HEK293 (cell line): ENCODE measurements around the gene PRR11.

Source experiments
- CTCF ChIA-PET: fragments of 350-600 bp; formaldehyde crosslinking; extraction: SDS; loops from one replicate; lab custom pipeline; 2021; ENCODE audit warnings: antibody characterized with exemption; lab: Yijun Ruan, JAX
- POLR2A ChIA-PET: fragments of 300-600 bp; formaldehyde crosslinking; extraction: SDS; loops from one replicate; lab custom pipeline; 2020; ENCODE audit warnings: antibody characterized with exemption, inconsistent platforms; lab: Yijun Ruan, JAX
- H3K27ac ChIP-seq: fragments of 200-500 bp; sonication (Bioruptor generic); 2 replicates; pipeline ENCODE4 v1.5.1; 2014; ENCODE audit warnings: low read depth, low read length, control low read depth, inconsistent platforms; ENCODE audit errors: extremely low read depth
- H3K36me3 ChIP-seq, 2 experiments: fragments of 200-500 bp in 1 of 2; sonication (Bioruptor generic) in 1 of 2; 1 replicate in 1 of 2; 2 replicates in 1 of 2; pipeline ENCODE4 v1.5.1; 2014 to 2017; ENCODE audit warnings: inconsistent platforms in 2 of 2, low read length in 2 of 2; ENCODE audit not compliant: control insufficient read depth in 2 of 2, insufficient read depth in 1 of 2
- H3K4me1 ChIP-seq: fragments of 200-500 bp; sonication (Bioruptor generic); 2 replicates; pipeline ENCODE4 v1.5.1; 2014; ENCODE audit warnings: mild to moderate bottlenecking, low read length, inconsistent platforms; ENCODE audit not compliant: control insufficient read depth, insufficient read depth
- H3K4me3 ChIP-seq: 2 replicates; pipeline ENCODE4 v1.5.1; 2011; ENCODE audit warnings: low read depth, mild to moderate bottlenecking, control low read depth, low read length, moderate library complexity
- H3K9me3 ChIP-seq: fragments of 200-500 bp; sonication (Bioruptor generic); 2 replicates; pipeline ENCODE4 v1.5.1; 2014; ENCODE audit warnings: low read depth, low read length, inconsistent platforms; ENCODE audit not compliant: control insufficient read depth, insufficient read depth
- SALL2 ChIP-seq: fragments of 450-650 bp; formaldehyde crosslinking; IDR thresholded peaks from 2 replicates; pipeline ENCODE4 v1.5.0; 2017; ENCODE audit warnings: missing biosample characterization, mild to moderate bottlenecking, missing genetic modification characterization, borderline replicate concordance
- ZFP37 ChIP-seq: fragments of 450-650 bp; formaldehyde crosslinking; IDR thresholded peaks from 2 replicates; pipeline ENCODE4 v1.5.1; 2016; ENCODE audit warnings: missing biosample characterization, missing genetic modification characterization
- ZNF174 ChIP-seq: fragments of 450-650 bp; formaldehyde crosslinking; IDR thresholded peaks from 2 replicates; pipeline ENCODE4 v1.5.0; 2017; ENCODE audit warnings: missing biosample characterization, mild to moderate bottlenecking, missing genetic modification characterization
- ZNF19 ChIP-seq: fragments of 450-650 bp; formaldehyde crosslinking; IDR thresholded peaks from 2 replicates; pipeline ENCODE4; 2016; ENCODE audit warnings: missing biosample characterization, missing genetic modification characterization, low read depth
- ZNF202 ChIP-seq: fragments of 450-650 bp; formaldehyde crosslinking; IDR thresholded peaks from 2 replicates; pipeline ENCODE4 v1.5.1; 2016; ENCODE audit warnings: missing biosample characterization, missing genetic modification characterization, borderline replicate concordance
- ZNF223 ChIP-seq: fragments of 450-650 bp; formaldehyde crosslinking; IDR thresholded peaks from 2 replicates; pipeline ENCODE4 v1.5.1; 2016; ENCODE audit warnings: missing biosample characterization, missing genetic modification characterization
- ZNF37A ChIP-seq: fragments of 450-650 bp; IDR thresholded peaks from 2 replicates; pipeline ENCODE4 v1.5.1; 2018; ENCODE audit warnings: missing biosample characterization, missing genetic modification characterization
- ZNF514 ChIP-seq: fragments of 450-650 bp; formaldehyde crosslinking; IDR thresholded peaks from 2 replicates; pipeline ENCODE4 v1.5.1; 2016; ENCODE audit warnings: missing biosample characterization, missing genetic modification characterization
- ZNF585B ChIP-seq: fragments of 450-650 bp; formaldehyde crosslinking; IDR thresholded peaks from 2 replicates; pipeline ENCODE4 v1.5.1; 2016; ENCODE audit warnings: missing biosample characterization, missing genetic modification characterization
- ZNF777 ChIP-seq: fragments of 450-650 bp; formaldehyde crosslinking; IDR thresholded peaks from 2 replicates; pipeline ENCODE4 v1.5.1; 2017; ENCODE audit warnings: missing biosample characterization, missing genetic modification characterization, borderline replicate concordance
- TF ChIP-seq, protein P1 (sequence below): fragments of 450-650 bp; formaldehyde crosslinking; IDR thresholded peaks from 2 replicates; pipeline ENCODE4 v1.5.1; 2016; ENCODE audit warnings: missing biosample characterization, missing genetic modification characterization
- TF ChIP-seq, protein P2 (sequence below): fragments of 450-650 bp; formaldehyde crosslinking; IDR thresholded peaks from 2 replicates; pipeline ENCODE4 v1.5.1; 2016; ENCODE audit warnings: missing biosample characterization, missing genetic modification characterization
- TF ChIP-seq, protein P3 (sequence below): fragments of 450-650 bp; formaldehyde crosslinking; IDR thresholded peaks from 2 replicates; pipeline ENCODE4 v1.5.1; 2016; ENCODE audit warnings: missing biosample characterization, missing genetic modification characterization
- TF ChIP-seq, protein P4 (sequence below): fragments of 450-650 bp; formaldehyde crosslinking; conservative IDR thresholded peaks from 2 replicates; pipeline ENCODE4 v1.5.1; 2016; ENCODE audit warnings: low read depth, missing biosample characterization, missing genetic modification characterization
- TF ChIP-seq, protein P5 (sequence below): fragments of 450-650 bp; formaldehyde crosslinking; IDR thresholded peaks from 2 replicates; pipeline ENCODE4 v1.5.1; 2016; ENCODE audit warnings: missing biosample characterization, missing genetic modification characterization

Gene PRR11

DNA sequence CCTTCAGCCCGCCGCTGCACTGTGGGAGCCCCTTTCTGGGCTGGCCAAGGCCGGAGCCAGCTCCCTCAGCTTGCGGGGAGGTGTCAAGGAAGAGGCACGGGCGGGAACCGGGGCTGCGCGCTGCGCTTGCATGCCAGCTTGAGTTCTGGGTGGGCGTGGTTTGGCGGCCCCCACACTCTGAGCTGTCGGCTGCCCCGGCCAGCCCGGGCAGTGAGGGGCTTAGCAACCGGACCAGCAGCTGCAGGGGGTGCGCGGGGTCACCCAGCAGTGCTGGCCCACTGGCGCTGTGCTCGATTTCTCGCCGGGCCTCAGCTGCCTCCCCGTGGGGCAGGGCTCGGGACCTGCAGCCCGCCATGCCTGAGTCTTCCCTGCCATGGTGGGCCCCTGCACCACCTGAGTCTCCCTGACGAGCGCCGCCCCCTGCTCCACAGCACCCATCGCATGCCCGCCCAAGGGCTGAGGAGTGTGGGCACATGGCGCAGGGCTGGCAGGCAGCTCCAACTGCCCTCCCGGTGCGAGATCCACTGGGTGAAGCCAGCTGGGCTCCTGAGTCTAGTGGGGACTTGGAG, 17.0 kb downstream of the PRR11 start:
- TF ChIP-seq ZNF202 (tag by site-specific recombination): 0 out of 2 replicates have a peak, but pooled peaks have one; percentile 27
- TF ChIP-seq ZNF223 (tag by site-specific recombination): no peak
- H3K4me1 ChIP-seq: no peaks in the 10 kb centered on the region
- H3K4me3 ChIP-seq: no peak overlapping the region
- H3K27ac ChIP-seq: no peak overlapping the region
- H3K9me3 ChIP-seq: no peaks in the 10 kb centered on the region
- H3K36me3 ChIP-seq: peaks cover 28 to 44% of the 10 kb centered on the region in 2 experiments
- POLR2A ChIA-PET: no interaction called here
- CTCF ChIA-PET: interaction anchor here (1.1 kb wide), 1 partner anchor 10 kb away, joined by 3 read pairs; no protein-coding TSS in a partner anchor

DNA sequence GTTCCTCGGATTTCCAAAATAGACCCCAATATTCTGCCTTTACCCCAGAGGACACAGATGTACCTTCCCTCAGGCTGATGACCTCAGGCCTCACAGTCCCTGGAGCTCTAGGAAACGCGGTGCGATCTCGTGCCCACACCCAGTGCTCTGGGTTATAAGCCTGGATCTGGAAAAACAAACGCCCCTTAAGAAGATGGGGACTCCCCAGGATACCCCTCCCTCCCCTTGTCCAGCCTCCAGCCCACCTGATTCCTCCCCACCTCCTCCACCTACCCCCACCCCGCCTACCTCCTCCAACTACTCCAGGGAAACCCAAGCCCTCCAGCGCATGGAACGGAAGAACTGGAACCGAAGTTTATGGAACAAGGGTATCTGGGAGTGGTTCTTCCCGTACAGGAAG, 19.1 kb downstream of the PRR11 start:
- Histone ChIP-seq H3K36me3 (peaks cover 21 to 47% of the 10 kb centered on the region in 2 experiments), H3K4me3 (no peak overlapping the region), H3K27ac (no peak overlapping the region), H3K4me1 (no peaks in the 10 kb centered on the region), H3K9me3 (no peaks in the 10 kb centered on the region)
- CTCF ChIA-PET: interaction anchor here (0.6 kb wide), 3 partner anchors 16 to 190 kb away, joined by 3 read pairs; no protein-coding TSS in a partner anchor
- no peak for TF ChIP-seq ZNF514 (tag by site-specific recombination)
- TF ChIP-seq, protein P1, sequence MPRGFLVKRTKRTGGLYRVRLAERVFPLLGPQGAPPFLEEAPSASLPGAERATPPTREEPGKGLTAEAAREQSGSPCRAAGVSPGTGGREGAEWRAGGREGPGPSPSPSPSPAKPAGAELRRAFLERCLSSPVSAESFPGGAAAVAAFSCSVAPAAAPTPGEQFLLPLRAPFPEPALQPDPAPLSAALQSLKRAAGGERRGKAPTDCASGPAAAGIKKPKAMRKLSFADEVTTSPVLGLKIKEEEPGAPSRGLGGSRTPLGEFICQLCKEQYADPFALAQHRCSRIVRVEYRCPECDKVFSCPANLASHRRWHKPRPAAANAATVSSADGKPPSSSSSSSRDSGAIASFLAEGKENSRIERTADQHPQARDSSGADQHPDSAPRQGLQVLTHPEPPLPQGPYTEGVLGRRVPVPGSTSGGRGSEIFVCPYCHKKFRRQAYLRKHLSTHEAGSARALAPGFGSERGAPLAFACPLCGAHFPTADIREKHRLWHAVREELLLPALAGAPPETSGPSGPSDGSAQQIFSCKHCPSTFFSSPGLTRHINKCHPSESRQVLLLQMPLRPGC: no peak
- TF ChIP-seq, protein P2, sequence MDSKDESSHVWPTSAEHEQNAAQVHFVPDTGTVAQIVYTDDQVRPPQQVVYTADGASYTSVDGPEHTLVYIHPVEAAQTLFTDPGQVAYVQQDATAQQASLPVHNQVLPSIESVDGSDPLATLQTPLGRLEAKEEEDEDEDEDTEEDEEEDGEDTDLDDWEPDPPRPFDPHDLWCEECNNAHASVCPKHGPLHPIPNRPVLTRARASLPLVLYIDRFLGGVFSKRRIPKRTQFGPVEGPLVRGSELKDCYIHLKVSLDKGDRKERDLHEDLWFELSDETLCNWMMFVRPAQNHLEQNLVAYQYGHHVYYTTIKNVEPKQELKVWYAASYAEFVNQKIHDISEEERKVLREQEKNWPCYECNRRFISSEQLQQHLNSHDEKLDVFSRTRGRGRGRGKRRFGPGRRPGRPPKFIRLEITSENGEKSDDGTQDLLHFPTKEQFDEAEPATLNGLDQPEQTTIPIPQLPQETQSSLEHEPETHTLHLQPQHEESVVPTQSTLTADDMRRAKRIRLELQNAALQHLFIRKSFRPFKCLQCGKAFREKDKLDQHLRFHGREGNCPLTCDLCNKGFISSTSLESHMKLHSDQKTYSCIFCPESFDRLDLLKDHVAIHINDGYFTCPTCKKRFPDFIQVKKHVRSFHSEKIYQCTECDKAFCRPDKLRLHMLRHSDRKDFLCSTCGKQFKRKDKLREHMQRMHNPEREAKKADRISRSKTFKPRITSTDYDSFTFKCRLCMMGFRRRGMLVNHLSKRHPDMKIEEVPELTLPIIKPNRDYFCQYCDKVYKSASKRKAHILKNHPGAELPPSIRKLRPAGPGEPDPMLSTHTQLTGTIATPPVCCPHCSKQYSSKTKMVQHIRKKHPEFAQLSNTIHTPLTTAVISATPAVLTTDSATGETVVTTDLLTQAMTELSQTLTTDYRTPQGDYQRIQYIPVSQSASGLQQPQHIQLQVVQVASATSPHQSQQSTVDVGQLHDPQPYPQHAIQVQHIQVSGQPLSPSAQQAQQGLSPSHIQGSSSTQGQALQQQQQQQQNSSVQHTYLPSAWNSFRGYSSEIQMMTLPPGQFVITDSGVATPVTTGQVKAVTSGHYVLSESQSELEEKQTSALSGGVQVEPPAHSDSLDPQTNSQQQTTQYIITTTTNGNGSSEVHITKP: no peak
- TF ChIP-seq ZNF174 (tag by site-specific recombination): no peak
- TF ChIP-seq, protein P3, sequence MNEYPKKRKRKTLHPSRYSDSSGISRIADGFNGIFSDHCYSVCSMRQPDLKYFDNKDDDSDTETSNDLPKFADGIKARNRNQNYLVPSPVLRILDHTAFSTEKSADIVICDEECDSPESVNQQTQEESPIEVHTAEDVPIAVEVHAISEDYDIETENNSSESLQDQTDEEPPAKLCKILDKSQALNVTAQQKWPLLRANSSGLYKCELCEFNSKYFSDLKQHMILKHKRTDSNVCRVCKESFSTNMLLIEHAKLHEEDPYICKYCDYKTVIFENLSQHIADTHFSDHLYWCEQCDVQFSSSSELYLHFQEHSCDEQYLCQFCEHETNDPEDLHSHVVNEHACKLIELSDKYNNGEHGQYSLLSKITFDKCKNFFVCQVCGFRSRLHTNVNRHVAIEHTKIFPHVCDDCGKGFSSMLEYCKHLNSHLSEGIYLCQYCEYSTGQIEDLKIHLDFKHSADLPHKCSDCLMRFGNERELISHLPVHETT: no peak
- no peak for TF ChIP-seq ZNF777 (tag by site-specific recombination)
- TF ChIP-seq ZNF37A (tag by site-specific recombination): no peak
- no peak for TF ChIP-seq ZFP37 (tag by site-specific recombination)
- TF ChIP-seq SALL2: no peak
- TF ChIP-seq, protein P4, sequence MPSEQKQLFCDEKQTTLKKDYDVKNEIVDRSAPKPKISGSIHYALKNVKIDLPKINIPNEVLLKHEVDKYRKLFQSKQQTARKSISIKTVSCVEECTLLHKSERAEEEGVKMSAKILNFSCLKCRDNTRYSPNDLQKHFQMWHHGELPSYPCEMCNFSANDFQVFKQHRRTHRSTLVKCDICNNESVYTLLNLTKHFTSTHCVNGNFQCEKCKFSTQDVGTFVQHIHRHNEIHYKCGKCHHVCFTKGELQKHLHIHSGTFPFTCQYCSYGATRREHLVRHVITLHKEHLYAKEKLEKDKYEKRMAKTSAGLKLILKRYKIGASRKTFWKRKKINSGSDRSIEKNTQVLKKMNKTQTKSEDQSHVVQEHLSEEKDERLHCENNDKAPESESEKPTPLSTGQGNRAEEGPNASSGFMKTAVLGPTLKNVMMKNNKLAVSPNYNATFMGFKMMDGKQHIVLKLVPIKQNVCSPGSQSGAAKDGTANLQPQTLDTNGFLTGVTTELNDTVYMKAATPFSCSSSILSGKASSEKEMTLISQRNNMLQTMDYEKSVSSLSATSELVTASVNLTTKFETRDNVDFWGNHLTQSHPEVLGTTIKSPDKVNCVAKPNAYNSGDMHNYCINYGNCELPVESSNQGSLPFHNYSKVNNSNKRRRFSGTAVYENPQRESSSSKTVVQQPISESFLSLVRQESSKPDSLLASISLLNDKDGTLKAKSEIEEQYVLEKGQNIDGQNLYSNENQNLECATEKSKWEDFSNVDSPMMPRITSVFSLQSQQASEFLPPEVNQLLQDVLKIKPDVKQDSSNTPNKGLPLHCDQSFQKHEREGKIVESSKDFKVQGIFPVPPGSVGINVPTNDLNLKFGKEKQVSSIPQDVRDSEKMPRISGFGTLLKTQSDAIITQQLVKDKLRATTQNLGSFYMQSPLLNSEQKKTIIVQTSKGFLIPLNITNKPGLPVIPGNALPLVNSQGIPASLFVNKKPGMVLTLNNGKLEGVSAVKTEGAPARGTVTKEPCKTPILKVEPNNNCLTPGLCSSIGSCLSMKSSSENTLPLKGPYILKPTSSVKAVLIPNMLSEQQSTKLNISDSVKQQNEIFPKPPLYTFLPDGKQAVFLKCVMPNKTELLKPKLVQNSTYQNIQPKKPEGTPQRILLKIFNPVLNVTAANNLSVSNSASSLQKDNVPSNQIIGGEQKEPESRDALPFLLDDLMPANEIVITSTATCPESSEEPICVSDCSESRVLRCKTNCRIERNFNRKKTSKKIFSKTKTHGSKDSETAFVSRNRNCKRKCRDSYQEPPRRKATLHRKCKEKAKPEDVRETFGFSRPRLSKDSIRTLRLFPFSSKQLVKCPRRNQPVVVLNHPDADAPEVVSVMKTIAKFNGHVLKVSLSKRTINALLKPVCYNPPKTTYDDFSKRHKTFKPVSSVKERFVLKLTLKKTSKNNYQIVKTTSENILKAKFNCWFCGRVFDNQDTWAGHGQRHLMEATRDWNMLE (tag by site-specific recombination): no peak
- TF ChIP-seq ZNF19 (tag by site-specific recombination): no peak
- no peak for TF ChIP-seq ZNF585B (tag by site-specific recombination)
- TF ChIP-seq, protein P5, sequence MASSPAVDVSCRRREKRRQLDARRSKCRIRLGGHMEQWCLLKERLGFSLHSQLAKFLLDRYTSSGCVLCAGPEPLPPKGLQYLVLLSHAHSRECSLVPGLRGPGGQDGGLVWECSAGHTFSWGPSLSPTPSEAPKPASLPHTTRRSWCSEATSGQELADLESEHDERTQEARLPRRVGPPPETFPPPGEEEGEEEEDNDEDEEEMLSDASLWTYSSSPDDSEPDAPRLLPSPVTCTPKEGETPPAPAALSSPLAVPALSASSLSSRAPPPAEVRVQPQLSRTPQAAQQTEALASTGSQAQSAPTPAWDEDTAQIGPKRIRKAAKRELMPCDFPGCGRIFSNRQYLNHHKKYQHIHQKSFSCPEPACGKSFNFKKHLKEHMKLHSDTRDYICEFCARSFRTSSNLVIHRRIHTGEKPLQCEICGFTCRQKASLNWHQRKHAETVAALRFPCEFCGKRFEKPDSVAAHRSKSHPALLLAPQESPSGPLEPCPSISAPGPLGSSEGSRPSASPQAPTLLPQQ: no peak
- POLR2A ChIA-PET: no interaction called here
